ENCODE data around the gene YY1AP1. TPM values are rescaled to one million over a fixed set of nuclear protein-coding genes. Genes with fewer than 3 reads are reported as not detected.
A peak's percentile ranks its signal among the peaks of the same experiment; 100 is the strongest.
"Not testable (repeated sequence)": the region's sequence is repeated elsewhere in the genome, so short reads cannot be mapped to it uniquely, and the experiment has no call there.

YY1AP1 gene, protein sequence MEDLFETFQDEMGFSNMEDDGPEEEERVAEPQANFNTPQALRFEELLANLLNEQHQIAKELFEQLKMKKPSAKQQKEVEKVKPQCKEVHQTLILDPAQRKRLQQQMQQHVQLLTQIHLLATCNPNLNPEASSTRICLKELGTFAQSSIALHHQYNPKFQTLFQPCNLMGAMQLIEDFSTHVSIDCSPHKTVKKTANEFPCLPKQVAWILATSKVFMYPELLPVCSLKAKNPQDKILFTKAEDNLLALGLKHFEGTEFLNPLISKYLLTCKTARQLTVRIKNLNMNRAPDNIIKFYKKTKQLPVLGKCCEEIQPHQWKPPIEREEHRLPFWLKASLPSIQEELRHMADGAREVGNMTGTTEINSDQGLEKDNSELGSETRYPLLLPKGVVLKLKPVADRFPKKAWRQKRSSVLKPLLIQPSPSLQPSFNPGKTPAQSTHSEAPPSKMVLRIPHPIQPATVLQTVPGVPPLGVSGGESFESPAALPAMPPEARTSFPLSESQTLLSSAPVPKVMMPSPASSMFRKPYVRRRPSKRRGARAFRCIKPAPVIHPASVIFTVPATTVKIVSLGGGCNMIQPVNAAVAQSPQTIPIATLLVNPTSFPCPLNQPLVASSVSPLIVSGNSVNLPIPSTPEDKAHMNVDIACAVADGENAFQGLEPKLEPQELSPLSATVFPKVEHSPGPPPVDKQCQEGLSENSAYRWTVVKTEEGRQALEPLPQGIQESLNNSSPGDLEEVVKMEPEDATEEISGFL
- total RNA-seq (ENCODE audit: low replicate concordance) = 44.5 and 50.8 TPM in 2 replicates
- long read RNA-seq, transcript YY1AP1-212 (11 exons, 2,654 nt) = major isoform, 8 of 39 reads
- long read RNA-seq, transcript YY1AP1-205 (11 exons, 2,663 nt) = minor isoform, 6 of 39 reads
- long read RNA-seq, partial matches to known transcripts = 6 of 39 reads
- long read RNA-seq, other reads (novel, unspliced or antisense) = 11 of 39 reads

DNA sequence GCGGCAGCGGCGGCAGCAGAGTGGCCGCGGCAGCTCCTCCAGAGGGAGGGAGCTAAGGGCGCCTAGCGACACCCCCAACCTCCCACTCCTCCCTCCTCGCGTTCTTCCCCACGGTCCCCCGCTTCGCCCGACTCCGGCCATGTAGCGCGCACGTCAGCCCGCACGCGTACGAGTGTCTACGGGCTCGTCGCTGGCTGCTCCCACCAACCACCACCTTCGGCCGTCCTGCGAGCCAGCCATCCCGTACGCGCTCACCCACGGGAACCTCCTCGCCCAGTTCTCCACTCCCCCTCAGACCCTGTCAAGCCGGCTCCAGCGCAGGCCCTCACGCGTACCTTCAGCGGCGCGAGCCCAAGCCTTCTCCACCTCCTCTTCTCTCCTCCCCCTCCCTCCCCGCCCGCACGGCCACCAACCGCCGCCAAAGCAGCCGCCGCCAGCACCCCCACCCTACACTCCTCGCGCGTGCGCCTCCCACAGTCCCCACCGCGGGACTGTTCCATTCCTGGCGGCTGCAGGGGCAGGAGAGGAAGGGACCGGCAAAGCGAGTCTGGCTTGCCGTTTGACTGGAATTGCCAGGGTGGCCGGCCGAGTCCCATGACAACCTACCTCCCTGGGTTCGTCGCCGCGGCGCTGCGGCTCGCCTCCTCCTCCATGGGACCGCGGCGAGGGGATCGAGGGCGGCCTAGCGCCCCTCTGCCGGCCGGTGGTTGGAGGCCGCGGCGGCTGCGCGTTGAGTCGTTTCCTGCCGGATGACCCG is at the start of gene YY1AP1:
Gene YY1AP1 (minus strand): TSS at position 451 of the 757 bp plus-strand sequence. CDS start 8,338 bp downstream, outside the sequence.
- Mint-ChIP-seq H3K27me3 (no peaks in the 10 kb centered on the region), H3K27ac (peak within 1 kb of the TSS; percentile 93), H3K4me3 (peak within 1 kb of the TSS; percentile 97), H3K4me1 (ENCODE audit: unreplicated experiment) (peaks cover 32% of the 10 kb centered on the region), H3K9me3 (peaks cover 6% of the 10 kb centered on the region), H3K36me3 (peaks cover 40% of the 10 kb centered on the region)
- TF ChIP-seq, protein P1, sequence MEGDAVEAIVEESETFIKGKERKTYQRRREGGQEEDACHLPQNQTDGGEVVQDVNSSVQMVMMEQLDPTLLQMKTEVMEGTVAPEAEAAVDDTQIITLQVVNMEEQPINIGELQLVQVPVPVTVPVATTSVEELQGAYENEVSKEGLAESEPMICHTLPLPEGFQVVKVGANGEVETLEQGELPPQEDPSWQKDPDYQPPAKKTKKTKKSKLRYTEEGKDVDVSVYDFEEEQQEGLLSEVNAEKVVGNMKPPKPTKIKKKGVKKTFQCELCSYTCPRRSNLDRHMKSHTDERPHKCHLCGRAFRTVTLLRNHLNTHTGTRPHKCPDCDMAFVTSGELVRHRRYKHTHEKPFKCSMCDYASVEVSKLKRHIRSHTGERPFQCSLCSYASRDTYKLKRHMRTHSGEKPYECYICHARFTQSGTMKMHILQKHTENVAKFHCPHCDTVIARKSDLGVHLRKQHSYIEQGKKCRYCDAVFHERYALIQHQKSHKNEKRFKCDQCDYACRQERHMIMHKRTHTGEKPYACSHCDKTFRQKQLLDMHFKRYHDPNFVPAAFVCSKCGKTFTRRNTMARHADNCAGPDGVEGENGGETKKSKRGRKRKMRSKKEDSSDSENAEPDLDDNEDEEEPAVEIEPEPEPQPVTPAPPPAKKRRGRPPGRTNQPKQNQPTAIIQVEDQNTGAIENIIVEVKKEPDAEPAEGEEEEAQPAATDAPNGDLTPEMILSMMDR (conservative IDR thresholded peaks at IDR 0.05) = no peak
- peak; percentile 92 for DNase-seq (ENCODE audit: extremely low spot score, unreplicated experiment)

GRCh38 chr1:155729031-155729898 is 40.7 kb upstream of the YY1AP1 start:
- peaks cover 6% of the 10 kb centered on the region for H3K4me1 Mint-ChIP-seq (ENCODE audit: unreplicated experiment)
- DNase-seq (ENCODE audit: extremely low spot score, unreplicated experiment) = peak; percentile 72
- H3K9me3 Mint-ChIP-seq = no peaks in the 10 kb centered on the region
- TF ChIP-seq, protein P1 (conservative IDR thresholded peaks at IDR 0.05) = peak; percentile 83
- H3K4me3 Mint-ChIP-seq = no peak overlapping the region
- H3K27ac Mint-ChIP-seq = peak overlapping the region; percentile 85
- peaks cover 6% of the 10 kb centered on the region for H3K36me3 Mint-ChIP-seq
- no peaks in the 10 kb centered on the region for H3K27me3 Mint-ChIP-seq

DNA sequence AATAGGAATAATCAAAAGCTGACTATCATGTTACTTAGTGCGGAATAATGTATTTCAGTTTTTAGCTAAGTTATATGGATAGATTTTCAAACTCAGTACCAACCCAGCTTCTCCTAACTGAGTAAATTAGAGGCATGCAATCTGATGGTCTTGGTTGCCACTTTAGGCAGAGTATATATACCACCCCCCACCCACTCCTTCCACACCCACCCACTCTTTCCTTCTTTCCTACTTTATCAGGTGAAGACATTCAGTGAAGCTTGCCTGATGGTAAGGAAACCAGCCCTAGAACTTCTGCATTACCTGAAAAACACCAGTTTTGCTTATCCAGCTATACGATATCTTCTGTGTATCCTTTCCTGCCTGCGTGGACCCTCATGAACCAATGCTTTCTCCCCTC is 36.6 kb upstream of the YY1AP1 start:
- H3K27me3 Mint-ChIP-seq = no peaks in the 10 kb centered on the region
- TF ChIP-seq, protein P1 (conservative IDR thresholded peaks at IDR 0.05) = no peak
- H3K36me3 Mint-ChIP-seq = peaks cover 9% of the 10 kb centered on the region
- H3K27ac Mint-ChIP-seq = no peak overlapping the region
- H3K4me3 Mint-ChIP-seq = no peak overlapping the region
- no peak for DNase-seq (ENCODE audit: extremely low spot score, unreplicated experiment)
- no peaks in the 10 kb centered on the region for H3K9me3 Mint-ChIP-seq
- peaks cover 6% of the 10 kb centered on the region for H3K4me1 Mint-ChIP-seq (ENCODE audit: unreplicated experiment)

- Mint-ChIP-seq H3K4me1 (ENCODE audit: unreplicated experiment) (no peaks in the 10 kb centered on the region), H3K9me3 (no peaks in the 10 kb centered on the region), H3K36me3 (peaks cover 12% of the 10 kb centered on the region), H3K27me3 (no peaks in the 10 kb centered on the region), H3K4me3 (no peak overlapping the region), H3K27ac (no peak overlapping the region)
- no peak for DNase-seq (ENCODE audit: extremely low spot score, unreplicated experiment)
- TF ChIP-seq, protein P1 (conservative IDR thresholded peaks at IDR 0.05) = no peak
Observed at GRCh38 chr1:155719703-155720102, 31.1 kb upstream of the YY1AP1 start.

DNA sequence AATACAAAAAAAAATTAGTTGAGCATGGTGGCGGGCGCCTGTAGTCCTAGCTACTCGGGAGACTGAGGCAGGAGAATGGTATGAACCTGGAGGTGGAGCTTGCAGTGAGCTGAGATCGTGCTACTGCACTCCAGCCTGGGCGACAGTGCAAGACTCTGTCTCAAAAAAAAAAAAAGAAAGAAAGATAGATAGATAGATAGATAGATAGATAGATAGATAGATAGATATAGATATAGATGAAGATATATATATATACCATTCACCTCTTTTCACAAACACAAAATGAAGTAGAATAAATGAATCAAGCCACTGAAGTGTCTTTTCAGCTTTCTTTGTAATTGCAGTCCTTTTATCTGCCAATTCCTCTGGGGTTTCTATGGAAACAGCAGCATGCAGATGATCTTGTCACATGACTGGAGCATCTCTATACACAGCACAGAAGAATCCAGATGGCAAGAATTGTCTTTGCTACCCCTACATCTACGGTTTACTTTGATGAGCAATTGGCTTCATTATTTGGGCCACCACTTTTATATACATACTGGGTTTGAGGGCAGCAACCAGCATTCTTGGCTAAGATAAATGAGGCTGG is 30.0 kb upstream of the YY1AP1 start:
- H3K9me3 Mint-ChIP-seq; H3K27ac Mint-ChIP-seq; H3K4me3 Mint-ChIP-seq; H3K4me1 Mint-ChIP-seq (ENCODE audit: unreplicated experiment); H3K27me3 Mint-ChIP-seq; DNase-seq (ENCODE audit: extremely low spot score, unreplicated experiment): not testable (repeated sequence)
- peaks cover 12% of the 10 kb centered on the region for H3K36me3 Mint-ChIP-seq

All from type B pancreatic cell (in vitro differentiated cells).